HG03039 (cell line): ENCODE data around the gene HP1BP3.
A peak's percentile ranks its signal among the peaks of the same experiment; 100 is the strongest.

Experiments
- ATAC-seq: cut with Tn5 transposase; IDR thresholded peaks from one replicate; pipeline ENCODE4 v1.9.1; 2021; ENCODE audit warnings: mild to moderate bottlenecking, moderate library complexity; ENCODE audit not compliant: unreplicated experiment

HP1BP3 gene

DNA sequence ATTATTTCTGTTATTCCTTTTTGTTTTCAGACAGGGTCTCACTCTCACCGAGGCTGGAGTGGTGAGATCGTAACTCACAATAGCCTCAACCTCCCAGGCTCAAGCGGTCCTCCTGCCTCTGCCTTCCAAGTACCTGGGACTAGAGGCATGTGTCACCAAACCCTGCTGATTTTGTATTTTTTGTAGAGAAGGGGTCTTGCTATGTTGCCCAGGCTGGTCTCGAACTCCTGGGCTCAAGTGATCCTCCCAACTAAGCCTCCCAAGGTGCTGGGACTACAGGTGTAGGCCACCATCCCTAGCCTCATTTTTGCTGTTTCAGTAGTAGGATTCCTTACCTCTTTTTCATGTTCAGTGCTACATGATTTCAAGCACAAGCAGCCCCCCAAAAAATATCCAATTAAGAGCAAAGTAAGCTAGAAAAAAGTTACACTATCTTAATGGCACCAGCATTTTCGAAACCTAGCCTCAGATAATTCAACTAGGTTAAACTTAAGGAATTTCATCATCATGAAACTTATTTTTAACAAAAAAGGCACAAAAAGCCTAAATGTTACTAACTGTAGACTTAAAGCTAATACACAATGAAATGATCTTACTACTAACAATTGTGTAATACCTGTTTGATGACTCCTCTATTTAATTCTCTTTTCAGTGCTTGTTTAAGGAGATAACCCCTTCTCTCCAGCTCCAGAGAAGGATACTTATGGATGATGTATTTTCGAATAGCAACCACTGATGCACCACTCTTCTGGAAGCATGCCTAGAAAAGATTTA lies 16.6 kb downstream of the HP1BP3 start:
- no peak for ATAC-seq

DNA sequence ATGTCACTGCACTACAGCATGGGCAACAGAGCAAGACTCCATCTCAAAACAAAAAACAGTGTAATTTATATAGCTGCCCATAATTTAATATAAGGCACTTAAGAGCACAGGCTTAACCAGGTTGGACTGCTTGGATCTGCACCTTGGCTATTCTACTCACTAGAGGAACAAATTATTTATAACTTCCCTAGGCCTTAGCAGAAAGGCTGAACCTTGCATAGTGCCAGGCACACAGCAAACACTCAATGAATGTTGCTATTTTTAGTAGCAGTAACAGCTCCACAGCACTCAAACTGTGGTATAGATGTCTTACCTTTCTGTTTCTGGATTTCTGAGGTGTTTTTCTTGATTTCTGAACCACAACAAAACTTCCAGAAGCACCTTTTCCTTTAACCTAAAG lies 19.8 kb downstream of the HP1BP3 start:
- no peak for ATAC-seq

DNA sequence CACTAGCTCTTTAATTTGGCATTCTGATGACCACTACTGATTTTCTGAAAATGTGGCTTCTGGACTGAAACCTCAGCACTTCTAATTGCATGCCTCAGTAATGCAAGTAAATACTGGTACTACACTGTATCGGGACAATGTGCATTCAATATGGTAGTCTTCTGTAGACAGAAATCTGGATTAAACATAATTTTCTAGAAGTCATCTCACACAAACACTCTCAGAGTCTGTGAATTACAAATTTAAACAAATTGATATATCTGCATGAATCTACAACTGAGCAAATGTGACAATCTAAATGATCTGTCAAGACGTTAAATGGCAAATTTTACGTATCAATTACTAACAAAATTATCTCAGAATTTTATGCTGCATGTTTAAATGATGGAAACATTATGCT lies 23.7 kb downstream of the HP1BP3 start:
- no peak for ATAC-seq

DNA sequence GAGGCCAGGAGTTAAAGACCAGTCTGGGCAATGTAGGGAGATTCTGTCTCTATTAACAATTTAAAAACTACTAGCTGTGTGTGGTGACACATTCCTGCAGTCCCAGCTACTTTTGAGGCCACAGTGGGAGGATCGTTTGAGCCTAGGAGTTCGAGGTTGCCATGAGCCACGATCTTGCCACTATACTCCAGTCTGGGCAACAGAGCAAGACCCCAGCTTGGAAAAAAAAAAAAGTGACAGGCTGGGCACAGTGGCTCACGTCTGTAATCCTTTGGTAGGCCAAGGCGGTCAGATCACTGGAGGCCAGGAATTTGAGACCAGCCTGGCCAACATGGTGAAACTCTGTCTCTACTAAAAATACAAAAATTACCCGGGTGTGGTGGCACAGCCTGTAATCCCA lies 26.8 kb downstream of the HP1BP3 start:
- no peak for ATAC-seq

DNA sequence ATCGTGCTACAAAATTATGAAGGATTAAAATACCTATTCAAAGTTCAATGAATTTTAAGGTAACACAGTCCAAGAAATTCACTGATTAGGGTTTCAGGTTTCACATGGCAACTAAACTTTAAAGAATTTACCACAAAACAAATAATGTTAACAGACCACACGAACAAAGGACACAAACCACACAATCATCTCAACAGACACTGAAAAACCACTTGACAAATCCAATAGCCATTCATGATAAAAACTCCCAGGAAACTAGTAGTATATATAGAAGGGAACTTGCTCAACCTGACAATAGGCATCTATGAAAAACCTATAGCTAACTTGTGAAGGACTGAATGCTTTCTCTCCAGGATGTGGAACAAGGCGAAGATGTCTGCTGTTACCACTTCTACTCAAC lies 33.5 kb downstream of the HP1BP3 start:
- ATAC-seq, result no peak

DNA sequence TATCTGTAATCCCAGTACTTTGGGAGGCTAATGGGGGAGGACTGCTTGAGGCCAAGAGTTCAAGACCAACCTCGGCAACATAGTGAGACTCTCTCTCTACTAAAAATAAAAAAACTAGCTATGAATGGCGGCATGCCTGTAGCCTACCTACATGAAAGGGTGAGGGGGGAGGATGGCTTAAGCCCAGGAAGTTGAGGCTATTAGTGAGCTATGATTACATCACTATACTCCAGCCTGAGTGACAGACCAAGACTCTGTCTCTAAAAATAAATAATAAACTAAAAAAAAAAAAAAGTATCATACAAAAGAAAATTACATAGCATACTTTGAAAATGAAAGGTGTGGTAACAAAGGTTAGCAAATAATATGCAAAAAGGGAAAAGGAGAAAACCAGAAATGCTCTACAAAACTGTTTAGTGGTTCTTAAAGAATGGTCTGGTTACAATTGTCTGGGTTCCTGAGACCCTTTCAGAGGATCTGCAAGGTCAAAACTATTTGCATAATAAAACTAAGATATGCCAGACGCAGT lies 35.6 kb downstream of the HP1BP3 start:
- ATAC-seq, result no peak

DNA sequence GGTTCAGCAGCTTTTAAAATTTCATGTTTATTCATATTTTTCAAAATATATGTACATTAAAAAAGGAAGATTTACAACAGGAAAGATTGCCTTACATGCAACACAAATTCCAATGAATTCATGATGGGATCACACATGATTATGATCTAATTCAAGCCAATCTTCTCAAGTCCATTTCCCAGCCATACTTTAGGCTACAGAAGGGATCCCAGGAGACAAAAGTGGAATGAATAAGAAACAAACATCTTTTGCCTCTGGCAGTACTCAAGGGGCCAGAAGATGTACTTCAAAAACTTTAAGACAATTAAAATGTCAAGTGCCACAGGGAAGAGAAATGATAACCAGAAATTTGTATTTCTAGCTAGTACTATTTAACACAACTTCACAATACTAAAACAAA lies 44.4 kb downstream of the HP1BP3 start:
- no peak for ATAC-seq

DNA sequence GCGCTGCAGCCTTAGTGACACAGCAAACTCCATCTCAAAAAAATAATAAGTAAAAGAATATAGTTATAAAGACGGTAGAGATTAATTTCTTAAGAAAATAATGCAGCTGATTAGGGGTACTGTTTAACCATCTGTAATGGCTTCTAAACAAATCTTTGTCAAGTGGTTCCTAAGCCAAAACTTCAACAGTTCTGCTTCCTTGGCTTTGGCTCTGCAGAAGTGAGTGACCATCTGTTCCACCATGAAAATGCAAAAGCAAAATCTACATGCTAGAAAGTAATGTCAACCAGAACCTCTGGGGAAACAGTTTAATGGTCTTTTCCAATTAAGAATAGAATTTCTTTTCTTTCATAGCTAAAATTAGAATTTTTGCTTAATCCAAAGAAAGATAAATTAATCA lies 46.3 kb downstream of the HP1BP3 start:
- no peak for ATAC-seq

DNA sequence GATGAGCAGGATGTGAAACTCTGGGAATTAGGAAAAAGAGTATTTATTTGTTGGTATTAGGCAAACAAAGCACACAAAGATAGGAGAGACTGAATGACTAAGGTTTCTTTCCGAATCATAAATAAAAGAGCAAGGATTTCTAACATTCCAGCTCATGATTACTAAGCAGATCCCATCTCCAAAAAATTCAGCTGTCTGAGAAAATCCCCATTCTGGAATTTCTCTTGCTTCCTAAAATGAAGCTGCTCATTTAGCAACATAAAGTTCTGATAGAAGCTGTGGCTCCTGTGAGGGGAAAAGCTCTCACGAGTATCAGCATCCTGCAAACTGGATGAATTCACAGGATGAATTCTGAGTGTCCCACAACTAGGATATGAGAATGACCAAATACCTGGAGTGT lies 47.9 kb downstream of the HP1BP3 start:
- no peak for ATAC-seq

DNA sequence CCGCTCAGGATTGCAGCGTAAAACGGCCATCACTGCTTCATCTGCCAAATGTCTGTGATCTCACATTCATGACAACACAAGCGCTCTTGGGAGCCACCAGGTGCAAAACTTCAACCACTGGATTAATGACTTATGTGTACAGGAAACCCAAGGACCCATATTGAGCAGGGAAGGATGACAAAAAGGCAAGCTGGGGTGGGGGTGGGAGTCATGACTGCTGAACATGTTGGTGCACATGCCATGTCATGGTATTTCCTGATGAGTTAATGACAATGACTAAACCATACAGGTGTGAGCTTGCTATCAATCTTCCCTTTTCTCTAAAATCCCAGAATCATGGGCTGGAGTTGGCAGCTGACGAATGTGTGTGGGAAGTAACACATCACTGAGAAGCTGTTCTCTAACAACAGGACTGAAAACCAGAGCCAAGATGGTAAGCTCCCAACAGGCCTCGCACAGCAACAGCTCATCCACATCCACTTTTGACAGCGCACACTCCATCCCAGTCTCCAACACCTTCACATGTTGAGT lies 51.5 kb downstream of the HP1BP3 start:
- no peak for ATAC-seq

DNA sequence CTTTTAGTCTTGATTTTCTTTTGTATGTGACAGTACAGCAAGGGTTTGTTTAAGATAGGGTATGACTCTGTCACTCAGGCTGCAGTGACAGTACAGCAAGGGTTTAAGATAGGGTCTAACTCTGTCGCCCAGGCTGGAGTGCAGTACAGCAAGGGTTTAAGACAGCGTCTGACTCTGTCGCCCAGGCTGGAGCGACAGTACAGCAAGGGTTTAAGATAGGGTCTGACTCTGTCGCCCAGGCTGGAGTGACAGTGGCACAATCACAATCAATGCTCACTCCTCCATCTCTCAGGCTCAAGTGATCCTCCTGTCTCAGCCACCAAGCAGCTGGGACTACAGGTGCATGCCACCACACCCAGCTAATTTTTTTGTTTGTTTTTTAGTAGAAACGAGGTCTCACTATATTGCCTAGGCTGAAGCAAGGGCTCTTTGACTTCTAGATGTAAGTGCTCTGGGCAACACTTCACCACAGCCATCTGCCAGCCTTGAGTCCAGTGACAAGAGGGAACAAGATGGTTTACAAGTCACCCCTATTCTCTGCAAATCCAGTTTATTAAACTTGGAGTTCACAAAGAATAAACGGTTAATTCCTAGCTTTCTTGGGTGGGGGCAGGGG lies 53.6 kb downstream of the HP1BP3 start:
- ATAC-seq, result no peak

DNA sequence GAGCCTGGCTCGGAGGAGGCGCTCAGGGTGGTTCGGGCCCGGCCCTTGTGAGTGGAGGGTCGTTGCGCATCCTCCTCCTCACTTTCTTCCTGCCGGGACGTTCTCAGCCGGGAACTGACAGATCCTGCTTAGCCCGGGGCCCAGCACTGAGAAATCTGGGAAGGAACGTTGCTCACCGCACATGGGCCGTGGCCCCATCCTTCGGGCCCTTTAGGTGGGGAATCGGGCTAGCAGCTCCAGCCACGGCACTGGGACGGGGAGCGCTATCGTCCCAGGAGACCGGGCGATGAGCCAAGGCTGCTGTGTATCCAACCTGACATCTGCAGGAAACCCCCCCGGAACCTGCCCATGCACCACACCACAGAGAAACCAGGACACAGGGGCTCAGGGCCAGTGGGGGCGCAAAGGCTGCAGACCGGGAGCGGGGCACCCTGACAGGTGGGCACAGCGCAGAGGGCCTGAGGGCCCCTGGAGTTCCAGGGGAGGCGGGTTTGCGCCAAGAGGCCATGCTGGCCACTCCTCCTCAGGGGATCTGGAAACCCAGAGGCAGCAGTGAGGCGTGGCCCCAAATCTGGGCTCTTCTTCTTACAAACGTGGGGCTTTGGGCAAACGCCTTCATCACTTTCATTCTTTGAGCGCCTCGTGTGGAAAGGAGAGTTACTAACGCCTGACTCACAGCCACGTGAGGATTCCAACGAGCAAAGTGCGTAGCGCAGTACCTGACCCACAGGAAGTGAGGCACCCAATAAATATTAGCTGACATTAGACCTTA lies 54.3 kb downstream of the HP1BP3 start, which contains the start of gene SH2D5:
TSS of gene SH2D5 (minus strand) at position 116 of the 772 bp plus-strand sequence. CDS start 4,659 bp downstream, outside the sequence.
- no peak for ATAC-seq

DNA sequence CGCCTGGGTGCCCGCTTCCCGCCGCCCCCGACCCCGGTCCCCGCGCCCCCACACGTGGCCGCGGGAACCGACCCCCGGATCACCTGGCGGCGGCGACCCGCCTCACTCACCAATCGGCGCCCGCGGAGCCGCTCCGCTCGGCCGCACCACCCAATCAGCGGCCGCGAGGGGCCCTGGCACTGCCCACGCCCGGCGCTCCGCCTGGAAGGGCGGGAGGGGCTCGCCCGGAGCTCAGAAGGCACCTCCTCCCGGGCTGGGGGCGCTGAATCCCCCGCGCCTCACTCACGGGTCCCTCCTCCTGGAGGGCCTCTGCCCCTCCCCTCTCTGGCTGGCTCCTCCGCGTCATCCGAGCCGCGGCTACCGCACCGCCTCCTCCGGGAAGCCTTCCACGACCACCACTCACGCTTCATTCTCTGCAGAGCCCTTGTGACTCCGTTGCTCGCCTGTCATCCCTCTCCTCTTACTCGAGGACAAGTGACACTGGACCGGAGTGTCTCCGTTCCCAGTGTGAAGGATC lies 55.0 kb downstream of the HP1BP3 start:
- ATAC-seq, result peak; percentile 44

DNA sequence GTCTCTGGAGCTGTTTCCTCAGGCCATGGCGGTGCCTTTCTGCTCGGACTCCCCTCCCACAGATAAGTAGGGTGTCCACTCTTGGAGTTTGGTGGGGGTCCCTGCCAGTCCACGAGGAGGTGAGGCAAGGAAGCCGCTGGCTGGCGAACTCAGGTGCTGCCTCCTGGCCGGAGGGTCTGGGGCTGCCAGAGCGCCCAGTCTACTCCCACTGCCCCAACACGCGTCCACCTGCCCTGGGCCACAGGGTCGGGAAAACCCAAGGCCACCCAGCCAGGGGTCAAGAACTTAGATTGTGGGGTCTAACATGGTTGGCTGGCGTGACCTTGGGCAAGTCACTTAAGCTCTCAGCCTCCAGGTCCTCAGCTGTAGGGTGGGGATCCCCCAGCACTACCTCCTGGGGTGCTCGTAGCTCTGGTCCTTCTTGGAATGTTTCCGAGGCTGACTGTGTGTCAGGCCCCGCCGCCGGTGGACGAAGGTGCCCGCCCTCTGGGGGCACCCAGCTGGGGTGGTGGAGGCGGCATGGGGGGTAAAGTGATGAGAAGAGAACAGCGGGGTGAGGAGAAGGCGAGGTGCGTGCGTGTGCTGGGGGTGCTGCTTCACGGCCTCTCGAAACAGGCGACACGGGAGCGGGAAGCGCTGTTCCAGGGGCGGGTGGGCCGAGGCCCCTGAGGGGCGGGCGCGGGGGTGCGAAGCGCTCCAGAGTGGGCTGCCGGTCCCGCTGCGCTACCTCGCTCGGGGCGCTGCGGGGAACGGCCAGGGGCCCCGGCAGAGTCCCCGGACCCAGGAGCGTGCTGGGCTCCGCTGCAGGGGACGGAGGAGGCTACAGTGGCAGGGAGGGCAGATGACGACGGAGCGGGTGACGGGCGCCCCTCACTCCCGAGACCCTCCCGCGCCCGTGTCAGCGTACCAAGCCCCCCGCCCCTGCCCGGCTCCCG lies 55.8 kb downstream of the HP1BP3 start:
- peak; percentile 5 for ATAC-seq

DNA sequence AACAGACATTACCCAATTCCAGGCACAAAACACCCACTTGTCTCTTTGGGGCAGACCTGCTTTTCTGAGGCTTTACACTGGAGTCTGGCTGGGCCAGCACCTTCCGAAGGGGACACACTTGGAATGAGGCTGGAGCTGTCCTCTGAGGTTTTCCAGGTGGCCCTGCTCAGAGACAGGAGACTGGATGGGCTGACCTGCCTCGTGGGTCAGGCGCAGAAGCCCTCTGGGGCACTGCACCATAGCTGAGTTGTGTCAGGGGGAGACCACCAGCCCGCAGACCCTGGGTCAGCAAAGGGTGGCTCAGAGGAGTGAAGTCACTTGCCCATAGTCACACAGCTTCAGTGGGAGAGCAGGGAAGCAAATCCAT lies 56.4 kb downstream of the HP1BP3 start:
- no peak for ATAC-seq

DNA sequence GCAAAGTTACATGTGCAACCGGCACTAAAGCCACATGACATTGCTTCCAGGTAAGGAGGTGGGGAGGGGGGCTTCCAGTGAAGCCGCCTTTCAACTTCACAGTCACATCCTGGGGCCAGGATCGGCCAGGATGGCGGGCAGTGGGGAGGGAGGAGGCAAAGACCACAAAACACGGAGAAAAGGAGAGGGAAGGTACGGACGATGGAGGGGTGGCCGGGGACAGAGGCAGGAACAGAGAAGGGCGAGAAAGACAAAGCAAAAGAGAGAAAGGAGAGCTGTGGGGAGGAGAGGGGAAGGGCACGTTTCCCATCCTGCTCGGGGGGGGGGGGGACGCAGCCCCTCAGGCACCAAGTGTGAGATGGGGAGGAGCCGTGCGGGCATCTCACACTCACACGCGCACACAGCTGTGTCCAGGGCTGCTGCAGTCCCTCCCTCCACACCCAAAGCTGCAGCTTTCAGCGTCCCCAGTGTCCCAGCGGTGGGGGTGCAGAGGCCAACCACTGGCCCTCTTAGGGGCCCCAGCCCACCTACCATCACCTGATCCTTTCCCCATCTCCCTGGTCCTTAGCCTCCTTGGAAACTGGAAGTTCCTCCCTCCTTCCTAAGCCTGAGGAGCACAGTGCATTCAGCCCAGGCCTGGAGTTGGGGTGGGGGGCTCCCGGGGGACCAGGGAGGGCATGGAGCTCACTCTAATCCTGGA lies 57.0 kb downstream of the HP1BP3 start:
- no peak for ATAC-seq

DNA sequence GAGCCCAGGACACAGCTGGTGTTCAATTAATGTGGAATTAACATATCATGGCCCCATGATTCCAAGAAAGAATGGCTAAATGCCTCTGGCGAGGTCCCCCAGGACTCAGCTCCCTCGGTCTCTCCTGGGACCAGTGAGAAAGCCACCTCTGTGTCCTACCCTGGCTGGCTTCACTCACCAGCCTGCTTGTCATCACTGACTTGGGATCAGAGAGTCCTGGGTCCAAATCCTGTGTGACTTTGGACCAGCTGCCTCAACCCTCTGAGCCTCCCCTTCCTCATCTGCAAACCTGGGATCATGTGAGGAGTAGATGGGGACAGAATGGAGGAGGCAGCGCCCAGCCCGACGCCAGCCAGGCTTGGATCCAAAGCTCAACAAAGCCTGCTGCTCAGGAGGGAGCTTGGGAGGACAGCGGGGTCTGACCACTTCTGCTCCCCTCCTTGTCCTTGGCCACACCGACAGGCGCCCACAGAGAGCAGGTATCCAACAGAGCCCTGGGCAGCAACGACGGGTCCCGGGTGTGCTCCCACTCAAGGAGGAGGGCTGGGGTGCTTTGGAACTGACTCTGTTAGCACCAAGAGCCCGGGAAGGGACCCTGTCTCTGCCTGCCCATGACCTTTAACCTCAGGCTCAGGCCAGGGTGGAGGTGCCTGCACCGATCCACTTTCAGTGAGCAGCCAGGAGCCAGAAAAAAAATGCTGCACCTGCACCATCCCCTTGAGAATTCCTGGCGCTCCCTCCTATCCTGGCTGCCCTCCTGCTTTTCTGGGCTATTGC lies 57.8 kb downstream of the HP1BP3 start:
- no peak for ATAC-seq

DNA sequence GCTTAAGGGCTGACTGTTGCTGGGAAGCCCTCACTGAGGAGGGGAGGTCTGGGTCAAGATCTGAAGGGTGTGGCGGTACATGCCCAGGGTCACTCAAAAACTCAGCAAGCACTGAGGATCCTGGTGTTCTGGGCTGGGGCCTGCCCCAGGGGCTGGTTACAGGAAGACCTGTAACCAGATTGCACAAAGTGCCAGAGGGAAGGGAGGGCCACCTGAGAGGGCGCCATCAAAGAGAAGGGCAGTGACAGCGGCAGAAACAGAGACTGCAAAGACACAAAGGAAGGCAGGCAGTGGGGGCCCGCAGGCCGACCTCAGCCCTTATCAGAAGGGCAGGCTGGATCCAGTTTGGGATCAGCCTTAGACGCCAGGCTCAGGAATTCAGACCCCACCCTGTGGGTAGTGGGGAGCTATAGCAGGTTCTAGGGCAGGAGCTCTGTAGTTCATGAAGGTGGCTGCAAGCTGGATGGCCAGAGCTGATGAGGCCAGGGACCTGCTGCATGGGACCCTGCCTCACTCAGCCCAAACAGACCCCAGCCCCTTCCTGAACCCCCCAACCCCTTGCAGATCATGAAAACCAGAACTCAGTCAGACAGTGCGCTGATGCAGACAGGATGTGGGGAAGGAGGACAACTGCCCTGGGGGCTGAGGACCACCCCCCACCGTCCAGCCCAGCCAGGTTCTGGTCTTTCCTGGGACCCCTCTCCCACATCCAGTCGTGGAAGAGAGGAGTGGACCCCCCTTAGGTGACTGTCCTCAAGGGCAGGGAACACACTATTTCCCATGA lies 58.5 kb downstream of the HP1BP3 start:
- ATAC-seq, result no peak
